Measurements from ENCODE around the gene PPP1CB.
"Not testable (repeated sequence)": the region's sequence is repeated elsewhere in the genome, so short reads cannot be mapped to it uniquely, and the experiment has no call there.

The PPP1CB gene

GRCh38 chr2:28780496-28780895 lies 28.9 kb downstream of the PPP1CB start:
- no peak for DNase-seq

- DNase-seq: no peak
These were observed 30.8 kb downstream of the PPP1CB start for GRCh38 chr2:28782423-28782822.

- DNase-seq: not testable (repeated sequence)
These were observed 32.9 kb downstream of the PPP1CB start for GRCh38 chr2:28784570-28784969.

- no peak for DNase-seq
These were observed 45.0 kb downstream of the PPP1CB start for GRCh38 chr2:28796620-28797019.

- DNase-seq: no peak
These were observed 50.1 kb downstream of the PPP1CB start for GRCh38 chr2:28801726-28802125.

GRCh38 chr2:28802975-28803429 lies 51.4 kb downstream of the PPP1CB start:
- DNase-seq: no peak

- no peak for DNase-seq
These were observed 58.3 kb downstream of the PPP1CB start for GRCh38 chr2:28809927-28810326.

- peak; percentile 52 for DNase-seq
These were observed 59.0 kb downstream of the PPP1CB start, which contains the start of gene SPDYA for GRCh38 chr2:28810384-28811285. SPDYA (plus strand) TSS chr2:28810834; CDS start chr2:28816015, 5,181 bp downstream.

- DNase-seq: no peak
These were observed 66.4 kb downstream of the PPP1CB start for GRCh38 chr2:28818053-28818452.

- peak; percentile 34 for DNase-seq
These were observed 69.8 kb downstream of the PPP1CB start for GRCh38 chr2:28821295-28821958.

- no peak for DNase-seq
These were observed 70.4 kb downstream of the PPP1CB start for GRCh38 chr2:28822036-28822435.

GRCh38 chr2:28824207-28824606 lies 72.6 kb downstream of the PPP1CB start:
- no peak for DNase-seq

- DNase-seq: no peak
These were observed 73.2 kb downstream of the PPP1CB start for GRCh38 chr2:28824870-28825269.

- no peak for DNase-seq
These were observed 76.8 kb downstream of the PPP1CB start for GRCh38 chr2:28828382-28828781.

GRCh38 chr2:28833740-28834470 lies 82.3 kb downstream of the PPP1CB start:
- no peak for DNase-seq

GRCh38 chr2:28835781-28836180 lies 84.2 kb downstream of the PPP1CB start:
- no peak for DNase-seq

GRCh38 chr2:28838971-28839370 lies 87.3 kb downstream of the PPP1CB start:
- no peak for DNase-seq

GRCh38 chr2:28842042-28842441 lies 90.4 kb downstream of the PPP1CB start:
- no peak for DNase-seq

All from DMS 273 treated with DMSO at 0.1 percent for 48 hours (cell line).